Esophagus muscularis mucosa (tissue), 4 donors: ENCODE measurements around the gene ATP11A.

Experiments
- EP300 ChIP-seq: sonication (generic); formaldehyde crosslinking; IDR thresholded peaks from one replicate; pipeline ENCODE4 v1.6.1; 2017; ENCODE audit warnings: antibody characterized with exemption
- POLR2A ChIP-seq: fragments of 450-650 bp; IDR thresholded peaks from one replicate; pipeline ENCODE4 v1.6.1; 2017; ENCODE audit warnings: antibody characterized with exemption, moderate library complexity, mild to moderate bottlenecking, low read depth
- POLR2AphosphoS5 ChIP-seq, 2 donors: sonication (generic); formaldehyde crosslinking; IDR thresholded peaks; one replicate each; pipeline ENCODE4 v1.6.1; 2017; ENCODE audit warnings: antibody characterized with exemption in 2 of 2
- TF ChIP-seq, protein P1 (sequence below), 3 experiments: fragments of 200-600 bp in 2 of 3; fragments of 450-650 bp in 1 of 3; sonication (generic) in 2 of 3; IDR thresholded peaks; one replicate each; pipeline ENCODE4 v1.5.1; 2017 to 2019; ENCODE audit warnings: antibody characterized with exemption in 3 of 3, mild to moderate bottlenecking in 2 of 3, moderate library complexity in 1 of 3

DNA sequence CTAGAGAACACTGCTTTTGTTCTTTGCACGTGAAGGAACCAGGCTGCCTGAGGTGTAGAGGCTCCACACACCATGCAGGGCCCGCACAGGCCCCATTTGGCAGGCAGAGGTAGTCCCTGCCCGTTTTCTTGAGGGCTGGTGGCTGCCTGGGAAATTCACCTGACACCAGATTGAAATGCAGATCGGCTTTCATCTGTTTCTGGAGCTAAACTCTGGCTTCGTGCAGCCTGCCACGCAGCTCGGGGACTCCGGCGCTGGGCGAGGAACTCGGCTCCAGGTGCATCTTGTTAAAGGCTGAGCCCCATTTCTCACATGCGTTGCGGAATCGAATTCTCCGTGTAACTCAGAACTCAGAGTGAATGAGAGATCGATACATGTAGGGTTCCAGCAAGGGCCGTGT is 37.7 kb downstream of the ATP11A start:
- TF ChIP-seq, protein P1, sequence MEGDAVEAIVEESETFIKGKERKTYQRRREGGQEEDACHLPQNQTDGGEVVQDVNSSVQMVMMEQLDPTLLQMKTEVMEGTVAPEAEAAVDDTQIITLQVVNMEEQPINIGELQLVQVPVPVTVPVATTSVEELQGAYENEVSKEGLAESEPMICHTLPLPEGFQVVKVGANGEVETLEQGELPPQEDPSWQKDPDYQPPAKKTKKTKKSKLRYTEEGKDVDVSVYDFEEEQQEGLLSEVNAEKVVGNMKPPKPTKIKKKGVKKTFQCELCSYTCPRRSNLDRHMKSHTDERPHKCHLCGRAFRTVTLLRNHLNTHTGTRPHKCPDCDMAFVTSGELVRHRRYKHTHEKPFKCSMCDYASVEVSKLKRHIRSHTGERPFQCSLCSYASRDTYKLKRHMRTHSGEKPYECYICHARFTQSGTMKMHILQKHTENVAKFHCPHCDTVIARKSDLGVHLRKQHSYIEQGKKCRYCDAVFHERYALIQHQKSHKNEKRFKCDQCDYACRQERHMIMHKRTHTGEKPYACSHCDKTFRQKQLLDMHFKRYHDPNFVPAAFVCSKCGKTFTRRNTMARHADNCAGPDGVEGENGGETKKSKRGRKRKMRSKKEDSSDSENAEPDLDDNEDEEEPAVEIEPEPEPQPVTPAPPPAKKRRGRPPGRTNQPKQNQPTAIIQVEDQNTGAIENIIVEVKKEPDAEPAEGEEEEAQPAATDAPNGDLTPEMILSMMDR (IDR thresholded peaks at IDR 0.05): no peak
- TF ChIP-seq POLR2AphosphoS5 (IDR thresholded peaks at IDR 0.05) (no peak), EP300 (no peak), POLR2A (no peak)
